NCI-H1048 (cell line): ENCODE results near the gene PCNX1.

Experiments used
- DNase-seq: peaks from one replicate; lab custom pipeline; 2025; lab: John Stamatoyannopoulos, UW

Gene PCNX1

GRCh38 chr14:70888681-70889175 lies 18.5 kb upstream of the PCNX1 start:
- DNase-seq, result no peak

- no peak for DNase-seq
These were observed 17.7 kb upstream of the PCNX1 start for GRCh38 chr14:70889555-70889954.

GRCh38 chr14:70890826-70891659 lies 16.2 kb upstream of the PCNX1 start:
- DNase-seq, result no peak

GRCh38 chr14:70891737-70892136 lies 15.5 kb upstream of the PCNX1 start:
- DNase-seq, result no peak

- no peak for DNase-seq
These were observed 14.0 kb upstream of the PCNX1 start for GRCh38 chr14:70893062-70893845.

- DNase-seq, result no peak
These were observed 13.4 kb upstream of the PCNX1 start for GRCh38 chr14:70893858-70894291.

GRCh38 chr14:70894868-70895267 lies 12.4 kb upstream of the PCNX1 start:
- DNase-seq, result no peak

- no peak for DNase-seq
These were observed 10.9 kb upstream of the PCNX1 start for GRCh38 chr14:70896317-70896716.

GRCh38 chr14:70896981-70897380 lies 10.3 kb upstream of the PCNX1 start:
- DNase-seq, result no peak

- DNase-seq, result no peak
These were observed 9.8 kb upstream of the PCNX1 start for GRCh38 chr14:70897464-70897863.

- no peak for DNase-seq
These were observed 9.0 kb upstream of the PCNX1 start for GRCh38 chr14:70898111-70898745.

- no peak for DNase-seq
These were observed 6.0 kb upstream of the PCNX1 start for GRCh38 chr14:70901269-70901668.

GRCh38 chr14:70902184-70902583 lies 5.1 kb upstream of the PCNX1 start:
- no peak for DNase-seq

- DNase-seq, result no peak
These were observed 2.9 kb upstream of the PCNX1 start for GRCh38 chr14:70904373-70904772.

- DNase-seq, result no peak
These were observed 2.0 kb upstream of the PCNX1 start for GRCh38 chr14:70905301-70905700.

GRCh38 chr14:70906793-70907175 lies 475 bp upstream of the PCNX1 start:
- DNase-seq, result no peak

GRCh38 chr14:70907996-70908934 lies 1.0 kb downstream of the PCNX1 start:
- no peak for DNase-seq

- no peak for DNase-seq
These were observed 1.8 kb downstream of the PCNX1 start for GRCh38 chr14:70908935-70909641.

- DNase-seq, result no peak
These were observed 2.7 kb downstream of the PCNX1 start for GRCh38 chr14:70909733-70910614.

- no peak for DNase-seq
These were observed 8.2 kb downstream of the PCNX1 start for GRCh38 chr14:70915415-70915814.
